IMR-90 (cell line): Measurements from ENCODE around the gene NPNT.

Experiments used
- CEBPB ChIP-seq: IDR thresholded peaks from 2 replicates; pipeline ENCODE4 v1.6.1; 2012; ENCODE audit warnings: low read depth, low read length, improper control_type of control experiment
- MAFK ChIP-seq: IDR thresholded peaks from 2 replicates; pipeline ENCODE4 v1.6.1; 2012; ENCODE audit warnings: low read depth, low read length, improper control_type of control experiment
- MXI1 ChIP-seq: IDR thresholded peaks from 2 replicates; pipeline ENCODE4 v1.6.1; 2012; ENCODE audit warnings: low read depth, mild to moderate bottlenecking, low read length, moderate library complexity, borderline replicate concordance
- NFE2L2 ChIP-seq: fragments of 150-350 bp; IDR thresholded peaks from 2 replicates; pipeline ENCODE4 v1.6.1; 2016; ENCODE audit warnings: low read depth, mild to moderate bottlenecking, low read length
- POLR2A ChIP-seq: IDR thresholded peaks from 2 replicates; pipeline ENCODE4 v1.6.1; 2012; ENCODE audit warnings: mild to moderate bottlenecking, low read depth, low read length
- RAD21 ChIP-seq: IDR thresholded peaks from 2 replicates; pipeline ENCODE4 v1.6.1; 2012; ENCODE audit warnings: low read length, improper control_type of control experiment
- RFX5 ChIP-seq: IDR thresholded peaks from 2 replicates; pipeline ENCODE4 v1.8.0; 2012; ENCODE audit warnings: low read depth, mild to moderate bottlenecking, low read length, moderate library complexity
- TF ChIP-seq, protein P1 (sequence below): conservative IDR thresholded peaks from 2 replicates; pipeline ENCODE4 v1.5.1; 2012; ENCODE audit warnings: mild to moderate bottlenecking, low read depth, low read length, improper control_type of control experiment
- TF ChIP-seq, protein P2 (sequence below): fragments of 150-350 bp; IDR thresholded peaks from 2 replicates; pipeline ENCODE4 v1.6.1; 2017; ENCODE audit warnings: mild to moderate bottlenecking, antibody characterized with exemption, low read length, low read depth

DNA sequence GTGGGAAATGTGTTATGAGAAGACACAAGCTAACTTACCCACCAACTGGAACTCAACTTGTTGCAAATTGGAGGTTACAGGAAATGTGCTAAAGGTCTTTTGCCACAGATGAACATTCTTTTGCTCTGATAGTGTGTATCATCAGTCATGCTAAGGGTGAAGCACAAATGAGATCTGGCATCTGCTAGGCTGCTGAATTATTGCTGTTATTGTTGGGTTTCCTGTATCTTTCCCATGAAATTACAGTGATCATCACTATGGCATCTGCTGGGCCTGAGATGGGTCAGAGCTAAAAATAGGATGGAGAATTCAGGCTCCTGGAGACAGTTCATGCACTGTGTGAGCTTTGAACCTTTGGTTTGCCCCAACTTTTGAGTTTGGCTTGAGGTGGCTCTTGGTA lies 124.5 kb downstream of the NPNT start:
- TF ChIP-seq, protein P1, sequence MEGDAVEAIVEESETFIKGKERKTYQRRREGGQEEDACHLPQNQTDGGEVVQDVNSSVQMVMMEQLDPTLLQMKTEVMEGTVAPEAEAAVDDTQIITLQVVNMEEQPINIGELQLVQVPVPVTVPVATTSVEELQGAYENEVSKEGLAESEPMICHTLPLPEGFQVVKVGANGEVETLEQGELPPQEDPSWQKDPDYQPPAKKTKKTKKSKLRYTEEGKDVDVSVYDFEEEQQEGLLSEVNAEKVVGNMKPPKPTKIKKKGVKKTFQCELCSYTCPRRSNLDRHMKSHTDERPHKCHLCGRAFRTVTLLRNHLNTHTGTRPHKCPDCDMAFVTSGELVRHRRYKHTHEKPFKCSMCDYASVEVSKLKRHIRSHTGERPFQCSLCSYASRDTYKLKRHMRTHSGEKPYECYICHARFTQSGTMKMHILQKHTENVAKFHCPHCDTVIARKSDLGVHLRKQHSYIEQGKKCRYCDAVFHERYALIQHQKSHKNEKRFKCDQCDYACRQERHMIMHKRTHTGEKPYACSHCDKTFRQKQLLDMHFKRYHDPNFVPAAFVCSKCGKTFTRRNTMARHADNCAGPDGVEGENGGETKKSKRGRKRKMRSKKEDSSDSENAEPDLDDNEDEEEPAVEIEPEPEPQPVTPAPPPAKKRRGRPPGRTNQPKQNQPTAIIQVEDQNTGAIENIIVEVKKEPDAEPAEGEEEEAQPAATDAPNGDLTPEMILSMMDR = no peak
- TF ChIP-seq POLR2A (no peak), RFX5 (no peak), CEBPB (no peak), NFE2L2 (no peak), RAD21 (no peak), MAFK (no peak), MXI1 (no peak)
- TF ChIP-seq, protein P2, sequence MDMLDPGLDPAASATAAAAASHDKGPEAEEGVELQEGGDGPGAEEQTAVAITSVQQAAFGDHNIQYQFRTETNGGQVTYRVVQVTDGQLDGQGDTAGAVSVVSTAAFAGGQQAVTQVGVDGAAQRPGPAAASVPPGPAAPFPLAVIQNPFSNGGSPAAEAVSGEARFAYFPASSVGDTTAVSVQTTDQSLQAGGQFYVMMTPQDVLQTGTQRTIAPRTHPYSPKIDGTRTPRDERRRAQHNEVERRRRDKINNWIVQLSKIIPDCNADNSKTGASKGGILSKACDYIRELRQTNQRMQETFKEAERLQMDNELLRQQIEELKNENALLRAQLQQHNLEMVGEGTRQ = no peak
